Thyroid gland (tissue), 4 donors: ENCODE data around the gene POLR3H.

Source experiments
- POLR2A ChIP-seq, 2 donors: fragments of 450-650 bp; IDR thresholded peaks; one replicate each; pipeline ENCODE4 v1.6.1; 2017; ENCODE audit warnings: antibody characterized with exemption in 2 of 2, mild to moderate bottlenecking in 2 of 2, moderate library complexity in 1 of 2
- TF ChIP-seq, protein P1 (sequence below), 6 experiments: fragments of 200-600 bp in 3 of 6; fragments of 450-650 bp in 3 of 6; sonication (generic) in 3 of 6; IDR thresholded peaks; one replicate each; pipeline ENCODE4 v1.5.1; 2016 to 2019; ENCODE audit warnings: antibody characterized with exemption in 6 of 6, mild to moderate bottlenecking in 2 of 6, inconsistent platforms in 1 of 6, moderate library complexity in 1 of 6

DNA sequence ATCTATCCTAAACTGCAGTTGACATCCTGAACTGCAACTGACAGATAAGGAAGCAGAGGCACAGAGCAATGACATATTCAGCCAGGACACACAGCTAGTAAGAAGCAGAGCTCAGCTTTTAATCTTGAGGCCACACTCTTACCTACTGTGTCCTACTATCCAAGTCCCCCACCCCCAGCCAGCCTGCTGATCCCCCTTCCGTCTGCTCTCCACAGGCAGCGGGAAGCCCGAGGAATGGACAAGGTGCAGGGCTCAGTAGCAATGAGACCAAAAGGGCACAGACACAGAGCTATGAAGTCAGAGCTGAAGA is 4.3 kb downstream of the POLR3H start:
- TF ChIP-seq, protein P1, sequence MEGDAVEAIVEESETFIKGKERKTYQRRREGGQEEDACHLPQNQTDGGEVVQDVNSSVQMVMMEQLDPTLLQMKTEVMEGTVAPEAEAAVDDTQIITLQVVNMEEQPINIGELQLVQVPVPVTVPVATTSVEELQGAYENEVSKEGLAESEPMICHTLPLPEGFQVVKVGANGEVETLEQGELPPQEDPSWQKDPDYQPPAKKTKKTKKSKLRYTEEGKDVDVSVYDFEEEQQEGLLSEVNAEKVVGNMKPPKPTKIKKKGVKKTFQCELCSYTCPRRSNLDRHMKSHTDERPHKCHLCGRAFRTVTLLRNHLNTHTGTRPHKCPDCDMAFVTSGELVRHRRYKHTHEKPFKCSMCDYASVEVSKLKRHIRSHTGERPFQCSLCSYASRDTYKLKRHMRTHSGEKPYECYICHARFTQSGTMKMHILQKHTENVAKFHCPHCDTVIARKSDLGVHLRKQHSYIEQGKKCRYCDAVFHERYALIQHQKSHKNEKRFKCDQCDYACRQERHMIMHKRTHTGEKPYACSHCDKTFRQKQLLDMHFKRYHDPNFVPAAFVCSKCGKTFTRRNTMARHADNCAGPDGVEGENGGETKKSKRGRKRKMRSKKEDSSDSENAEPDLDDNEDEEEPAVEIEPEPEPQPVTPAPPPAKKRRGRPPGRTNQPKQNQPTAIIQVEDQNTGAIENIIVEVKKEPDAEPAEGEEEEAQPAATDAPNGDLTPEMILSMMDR (IDR thresholded peaks at IDR 0.05): no peak
- no peak for TF ChIP-seq POLR2A (IDR thresholded peaks at IDR 0.05)
